ENCODE measurements around the gene DCANP1.

GRCh38 chr5:135441350-135441831 is 5.8 kb downstream of the DCANP1 start:
- no peak for TF ChIP-seq CTCF (IDR thresholded peaks at IDR 0.05)
- no peak for TF ChIP-seq POLR2A (IDR thresholded peaks at IDR 0.05)

Data from heart left ventricle (tissue), 13 donors.